GM12801 (cell line): ENCODE data around the gene STAC.

ENCODE experiments used
- CTCF ChIP-seq: IDR thresholded peaks from one replicate; pipeline ENCODE4 v1.5.1; 2011; ENCODE audit warnings: control low read depth; ENCODE audit not compliant: insufficient read length; ENCODE audit errors: extremely low read depth

Gene STAC

GRCh38 chr3:36434687-36435426 lies 54.6 kb downstream of the STAC start:
- no peak for TF ChIP-seq CTCF

GRCh38 chr3:36443028-36443686 lies 62.9 kb downstream of the STAC start:
- TF ChIP-seq CTCF: no peak

DNA sequence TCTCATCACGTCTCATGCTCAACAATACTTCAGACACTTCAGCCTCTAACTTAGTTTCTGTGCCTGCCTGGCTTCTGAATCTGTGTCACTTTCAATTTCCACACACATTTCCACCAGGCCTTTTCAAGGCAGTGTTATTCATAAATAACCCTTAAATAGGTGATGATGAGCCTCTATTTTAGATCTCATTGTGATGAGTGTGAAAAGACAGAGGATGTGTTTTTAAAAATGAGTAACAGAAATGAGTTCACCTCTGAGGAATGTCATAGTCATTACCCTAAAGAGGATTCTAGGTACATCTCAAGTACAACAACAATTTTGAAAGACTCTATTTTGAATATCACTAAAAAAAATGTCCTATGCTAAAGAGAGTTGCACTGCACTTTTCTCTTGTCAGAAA lies 64.6 kb downstream of the STAC start:
- TF ChIP-seq CTCF: no peak

GRCh38 chr3:36446276-36446675 lies 66.0 kb downstream of the STAC start:
- no peak for TF ChIP-seq CTCF

DNA sequence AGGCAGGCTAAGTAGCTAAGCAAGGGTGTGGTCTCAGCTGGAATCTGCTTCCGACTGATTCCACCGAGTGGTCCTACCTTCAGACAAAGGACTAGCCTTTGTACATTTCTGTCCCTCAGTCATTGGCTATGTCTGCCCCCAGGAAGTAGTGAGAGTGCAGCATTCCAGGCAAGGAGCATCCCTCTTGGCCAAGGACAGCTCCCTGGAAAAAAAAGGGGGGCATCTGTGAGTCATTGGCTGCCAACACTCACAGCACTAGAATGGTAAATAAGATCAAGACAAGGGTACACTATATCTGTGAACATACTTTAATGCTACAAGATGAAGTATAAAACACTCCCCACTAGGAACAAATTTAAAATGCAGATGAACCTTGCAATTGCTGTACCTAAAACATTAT lies 66.8 kb downstream of the STAC start:
- TF ChIP-seq CTCF: no peak

DNA sequence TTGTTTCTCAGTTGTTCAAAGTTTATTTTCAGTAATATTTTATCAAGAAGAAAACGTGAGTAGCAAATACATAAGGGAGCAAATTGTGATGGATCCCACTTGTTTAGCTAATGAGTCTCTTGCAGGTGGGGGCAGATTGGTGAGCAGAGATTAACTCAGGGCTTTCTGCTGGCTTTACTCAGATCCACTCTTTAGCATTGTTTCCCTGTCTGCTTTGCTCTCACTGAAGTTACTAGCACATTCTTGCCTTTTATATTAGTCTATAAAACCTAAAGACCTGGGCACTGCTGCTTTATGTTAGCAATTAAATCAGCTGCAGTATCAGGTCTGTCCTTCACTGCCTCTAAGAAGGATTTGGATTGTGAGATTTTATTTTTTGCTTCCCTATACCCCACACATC lies 71.5 kb downstream of the STAC start:
- no peak for TF ChIP-seq CTCF

DNA sequence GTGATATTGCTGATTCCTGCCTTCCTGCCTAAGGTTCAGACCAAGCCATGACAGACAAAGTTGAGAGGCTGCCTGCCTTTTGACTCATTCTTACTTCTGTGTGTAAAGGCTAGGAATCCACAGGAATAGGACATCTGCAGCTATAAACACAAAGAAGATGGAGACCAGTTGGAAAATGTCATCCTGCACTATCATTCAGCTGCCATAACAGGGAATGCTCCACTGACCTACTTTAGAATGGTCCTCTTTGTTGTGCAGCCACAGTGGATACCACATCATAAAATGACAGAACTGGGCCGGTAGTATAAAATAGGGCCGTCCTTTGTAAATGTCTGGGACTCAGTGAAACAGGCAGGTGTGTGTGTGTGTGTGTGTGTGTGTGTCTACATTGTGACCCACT lies 75.1 kb downstream of the STAC start:
- no peak for TF ChIP-seq CTCF
